ENCODE data around the gene COL5A1. TPM values are rescaled to one million over a fixed set of nuclear protein-coding genes. Genes with fewer than 3 reads are reported as not detected.

Gene COL5A1
- total RNA-seq, 1 experiment from 2014 or later: 9.5 TPM

DNA sequence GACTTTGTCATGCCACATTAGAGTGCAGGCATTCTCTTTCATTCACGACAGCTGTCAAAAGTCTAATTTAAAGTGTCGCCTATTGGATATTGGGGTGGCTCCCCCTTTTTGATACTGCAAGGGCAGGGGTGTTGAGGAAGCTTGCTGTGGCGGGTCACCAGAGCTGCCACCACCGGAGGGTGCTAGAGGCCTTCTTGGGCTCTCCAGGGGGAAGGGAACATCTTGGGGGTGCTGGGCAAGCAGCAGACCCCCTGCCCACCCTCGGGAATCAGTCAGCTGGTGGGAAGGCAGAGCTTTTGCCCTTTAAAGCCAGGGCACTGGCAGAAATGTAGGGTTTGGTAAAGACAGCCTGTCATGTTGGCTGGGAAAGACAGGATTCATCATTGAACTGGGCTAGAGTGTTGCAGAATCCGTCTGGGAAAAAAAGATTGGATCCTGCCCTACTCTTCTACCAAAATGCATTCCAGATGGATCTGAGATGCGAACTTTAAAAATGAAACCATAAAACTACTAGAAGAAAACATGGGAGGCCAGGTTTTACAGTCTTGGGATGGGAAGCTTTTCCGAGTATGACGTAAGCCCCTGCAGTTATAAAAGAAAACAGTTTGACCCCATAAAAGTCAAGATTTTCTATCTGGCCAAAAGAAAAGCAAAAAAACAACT lies 22.3 kb downstream of the COL5A1 start:
- Mint-ChIP-seq H3K4me3 (no peak overlapping the region), H3K27ac (peak overlapping the region in 1 of 3 experiments; percentile 4; a peak in 1 of 7 replicates), H3K4me1 (peaks cover under 1% of the 10 kb centered on the region in 2 experiments; a peak in 3 of 4 replicates), H3K27me3 (ENCODE audit: low read depth) (no peaks in the 10 kb centered on the region; the same call in none of the 2 replicates), H3K36me3 (ENCODE audit: insufficient read depth in 1 of 3, low read depth in 3 of 3) (peaks cover 2 to 21% (median 10%) of the 10 kb centered on the region in 3 experiments), H3K9me3 (peaks cover 7 to 17% of the 10 kb centered on the region in 2 experiments; a peak in 4 of 5 replicates)
- TF ChIP-seq, protein P1, sequence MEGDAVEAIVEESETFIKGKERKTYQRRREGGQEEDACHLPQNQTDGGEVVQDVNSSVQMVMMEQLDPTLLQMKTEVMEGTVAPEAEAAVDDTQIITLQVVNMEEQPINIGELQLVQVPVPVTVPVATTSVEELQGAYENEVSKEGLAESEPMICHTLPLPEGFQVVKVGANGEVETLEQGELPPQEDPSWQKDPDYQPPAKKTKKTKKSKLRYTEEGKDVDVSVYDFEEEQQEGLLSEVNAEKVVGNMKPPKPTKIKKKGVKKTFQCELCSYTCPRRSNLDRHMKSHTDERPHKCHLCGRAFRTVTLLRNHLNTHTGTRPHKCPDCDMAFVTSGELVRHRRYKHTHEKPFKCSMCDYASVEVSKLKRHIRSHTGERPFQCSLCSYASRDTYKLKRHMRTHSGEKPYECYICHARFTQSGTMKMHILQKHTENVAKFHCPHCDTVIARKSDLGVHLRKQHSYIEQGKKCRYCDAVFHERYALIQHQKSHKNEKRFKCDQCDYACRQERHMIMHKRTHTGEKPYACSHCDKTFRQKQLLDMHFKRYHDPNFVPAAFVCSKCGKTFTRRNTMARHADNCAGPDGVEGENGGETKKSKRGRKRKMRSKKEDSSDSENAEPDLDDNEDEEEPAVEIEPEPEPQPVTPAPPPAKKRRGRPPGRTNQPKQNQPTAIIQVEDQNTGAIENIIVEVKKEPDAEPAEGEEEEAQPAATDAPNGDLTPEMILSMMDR (conservative IDR thresholded peaks at IDR 0.05): peak; percentile 65
- Histone ChIP-seq H4K20me1 (ENCODE audit: control insufficient read depth, insufficient read depth, insufficient read length) (no peaks in the 10 kb centered on the region), H3K4ac (ENCODE audit: low read depth, low read length) (no peak overlapping the region), H3K27ac (ENCODE audit: insufficient read length, low read depth, low read length) (no peak overlapping the region), H3K23ac (ENCODE audit: insufficient read length, low read depth, low read length) (no peak overlapping the region), H4K8ac (replicated peaks; ENCODE audit: insufficient read length, low read depth, low read length) (no peak overlapping the region), H3K56ac (ENCODE audit: insufficient read length, low read depth, low read length) (no peak overlapping the region), H3K27me3 (ENCODE audit: insufficient read depth, low read length) (no peaks in the 10 kb centered on the region), H3K9me3 (ENCODE audit: control insufficient read depth, low read depth, low read length) (peaks cover 4% of the 10 kb centered on the region), H3K4me1 (ENCODE audit: insufficient read depth, low read length) (no peaks in the 10 kb centered on the region), H4K91ac (ENCODE audit: insufficient read length, low read depth, low read length) (no peak overlapping the region), H2BK20ac (ENCODE audit: low read depth, low read length, poor library complexity, severe bottlenecking) (no peak overlapping the region), H3K18ac (ENCODE audit: insufficient read length, low read depth, low read length) (no peak overlapping the region), H4K5ac (ENCODE audit: insufficient read length, low read depth, low read length) (no peak overlapping the region), H2AK5ac (ENCODE audit: insufficient read length, low read length) (no peak overlapping the region), H3K79me1 (ENCODE audit: insufficient read depth, low read depth, low read length, poor library complexity, severe bottlenecking) (no peaks in the 10 kb centered on the region), H2BK12ac (ENCODE audit: insufficient read length, low read depth, low read length) (no peak overlapping the region), H2BK120ac (ENCODE audit: low read depth, low read length, poor library complexity, severe bottlenecking) (no peak overlapping the region), H2BK5ac (ENCODE audit: insufficient read length, low read length) (no peak overlapping the region), H3K23me2 (ENCODE audit: insufficient read length, low read depth, low read length, poor library complexity, severe bottlenecking) (no peaks in the 10 kb centered on the region), H3K79me2 (ENCODE audit: insufficient read depth, low read length) (no peaks in the 10 kb centered on the region), H3K4me2 (ENCODE audit: insufficient read depth, insufficient read length, low read length) (no peak overlapping the region), H3K9ac (ENCODE audit: extremely low read depth, insufficient read length, low read length) (no peak overlapping the region), H2AFZ (ENCODE audit: low read length) (no peak overlapping the region), H3K14ac (ENCODE audit: insufficient read depth, low read length) (no peak overlapping the region), H3T11ph (ENCODE audit: low read length) (no peak overlapping the region), H2BK15ac (ENCODE audit: low read depth, low read length) (no peak overlapping the region)
- no CpG with 5 or more reads among the region's 9 CpGs for WGBS (ENCODE audit: extremely low coverage, insufficient read length, low lambda C conversion rate)
- DNase-seq: no peak
